ENCODE data around the gene DOLPP1.
A peak's percentile ranks its signal among the peaks of the same experiment; 100 is the strongest.
"Not testable (repeated sequence)": the region's sequence is repeated elsewhere in the genome, so short reads cannot be mapped to it uniquely, and the experiment has no call there.

DOLPP1 gene

GRCh38 chr9:129121483-129121882 lies 40.6 kb downstream of the DOLPP1 start:
- H3K27ac ChIP-seq (ENCODE audit: low read depth, low read length), result no peak overlapping the region

GRCh38 chr9:129122133-129122532 lies 41.2 kb downstream of the DOLPP1 start:
- no peak overlapping the region for H3K27ac ChIP-seq (ENCODE audit: low read depth, low read length)
- H3K4me3 ChIP-seq (ENCODE audit: low read depth, low read length), result no peak overlapping the region
- H3K36me3 ChIP-seq (ENCODE audit: control insufficient read depth, insufficient read depth, low read length), result peaks cover 40% of the 10 kb centered on the region
- no peak overlapping the region for H3K9ac ChIP-seq (ENCODE audit: low read depth, low read length)
- H3K9me3 ChIP-seq (ENCODE audit: control insufficient read depth, insufficient read depth, low read length), result no peaks in the 10 kb centered on the region
- no peaks in the 10 kb centered on the region for H3K27me3 ChIP-seq (ENCODE audit: control insufficient read depth, insufficient read depth, low read length)
- H3K4me1 ChIP-seq (ENCODE audit: control insufficient read depth, insufficient read depth, low read length), result peaks cover 13% of the 10 kb centered on the region

More at GRCh38 chr9:129121483-129121882, 40.6 kb downstream of the DOLPP1 start:
- Histone ChIP-seq H3K9me3 (ENCODE audit: control insufficient read depth, insufficient read depth, low read length) (no peaks in the 10 kb centered on the region), H3K27me3 (ENCODE audit: control insufficient read depth, insufficient read depth, low read length) (no peaks in the 10 kb centered on the region), H3K4me1 (ENCODE audit: control insufficient read depth, insufficient read depth, low read length) (peaks cover 7% of the 10 kb centered on the region), H3K4me3 (ENCODE audit: low read depth, low read length) (no peak overlapping the region), H3K9ac (ENCODE audit: low read depth, low read length) (no peak overlapping the region), H3K36me3 (ENCODE audit: control insufficient read depth, insufficient read depth, low read length) (peaks cover 40% of the 10 kb centered on the region)

DNA sequence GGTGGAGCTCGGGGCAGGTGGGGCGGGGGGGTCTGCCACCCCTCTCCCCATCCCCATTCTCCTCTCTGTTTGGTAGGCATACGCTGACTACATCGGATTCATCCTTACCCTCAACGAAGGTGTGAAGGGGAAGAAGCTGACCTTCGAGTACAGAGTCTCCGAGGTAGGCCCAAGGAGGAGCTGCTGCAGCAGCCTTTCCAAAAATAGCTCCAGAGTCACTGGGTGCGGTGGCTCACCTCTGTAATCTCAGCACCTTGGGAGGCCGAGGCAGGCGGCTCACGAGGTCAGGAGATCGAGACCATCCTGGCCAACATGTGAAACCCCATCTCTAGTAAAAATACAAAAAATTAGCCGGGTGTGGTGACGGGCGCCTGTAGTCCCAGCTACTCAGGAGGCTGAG lies 42.1 kb downstream of the DOLPP1 start:
- H3K4me3 ChIP-seq (ENCODE audit: low read depth, low read length); H3K9ac ChIP-seq (ENCODE audit: low read depth, low read length); H3K27me3 ChIP-seq (ENCODE audit: control insufficient read depth, insufficient read depth, low read length); H3K27ac ChIP-seq (ENCODE audit: low read depth, low read length); H3K9me3 ChIP-seq (ENCODE audit: control insufficient read depth, insufficient read depth, low read length): not testable (repeated sequence)
- H3K4me1 ChIP-seq (ENCODE audit: control insufficient read depth, insufficient read depth, low read length), result peaks cover 20% of the 10 kb centered on the region
- H3K36me3 ChIP-seq (ENCODE audit: control insufficient read depth, insufficient read depth, low read length), result peaks cover 46% of the 10 kb centered on the region

GRCh38 chr9:129124506-129125069 lies 43.7 kb downstream of the DOLPP1 start:
- H3K27me3 ChIP-seq (ENCODE audit: control insufficient read depth, insufficient read depth, low read length), result no peaks in the 10 kb centered on the region
- no peak overlapping the region for H3K9ac ChIP-seq (ENCODE audit: low read depth, low read length)
- no peak overlapping the region for H3K4me3 ChIP-seq (ENCODE audit: low read depth, low read length)
- peaks cover 55% of the 10 kb centered on the region for H3K36me3 ChIP-seq (ENCODE audit: control insufficient read depth, insufficient read depth, low read length)
- H3K4me1 ChIP-seq (ENCODE audit: control insufficient read depth, insufficient read depth, low read length), result peaks cover 20% of the 10 kb centered on the region
- H3K9me3 ChIP-seq (ENCODE audit: control insufficient read depth, insufficient read depth, low read length), result no peaks in the 10 kb centered on the region
- H3K27ac ChIP-seq (ENCODE audit: low read depth, low read length), result no peak overlapping the region

DNA sequence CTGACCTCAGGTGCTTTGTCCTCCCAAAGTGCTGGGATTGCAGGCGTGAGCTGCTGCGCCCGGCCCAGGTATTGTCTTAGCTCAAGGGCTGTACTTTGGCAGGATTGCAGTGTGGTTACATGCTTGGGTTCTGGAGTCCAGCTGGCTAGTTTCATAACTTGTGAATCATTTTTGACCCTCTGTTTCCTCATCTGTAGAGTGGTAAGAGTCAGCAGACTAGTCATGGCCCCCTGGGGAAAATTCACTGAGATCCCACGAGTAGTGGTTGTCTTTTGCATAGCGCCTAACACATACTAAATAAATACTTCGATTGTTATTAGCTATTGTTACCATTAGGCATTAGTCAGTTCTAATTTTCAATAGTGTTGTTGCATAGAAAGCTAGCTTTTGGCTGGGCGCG lies 44.6 kb downstream of the DOLPP1 start:
- Histone ChIP-seq H3K4me3 (ENCODE audit: low read depth, low read length) (no peak overlapping the region), H3K27me3 (ENCODE audit: control insufficient read depth, insufficient read depth, low read length) (no peaks in the 10 kb centered on the region), H3K4me1 (ENCODE audit: control insufficient read depth, insufficient read depth, low read length) (peaks cover 20% of the 10 kb centered on the region), H3K9ac (ENCODE audit: low read depth, low read length) (no peak overlapping the region), H3K27ac (ENCODE audit: low read depth, low read length) (no peak overlapping the region), H3K36me3 (ENCODE audit: control insufficient read depth, insufficient read depth, low read length) (peaks cover 64% of the 10 kb centered on the region), H3K9me3 (ENCODE audit: control insufficient read depth, insufficient read depth, low read length) (no peaks in the 10 kb centered on the region)

- Histone ChIP-seq H3K9me3 (ENCODE audit: control insufficient read depth, insufficient read depth, low read length) (no peaks in the 10 kb centered on the region), H3K36me3 (ENCODE audit: control insufficient read depth, insufficient read depth, low read length) (peaks cover 55% of the 10 kb centered on the region), H3K4me3 (ENCODE audit: low read depth, low read length) (no peak overlapping the region), H3K27ac (ENCODE audit: low read depth, low read length) (peak overlapping the region; percentile 82), H3K27me3 (ENCODE audit: control insufficient read depth, insufficient read depth, low read length) (no peaks in the 10 kb centered on the region), H3K4me1 (ENCODE audit: control insufficient read depth, insufficient read depth, low read length) (peaks cover 20% of the 10 kb centered on the region), H3K9ac (ENCODE audit: low read depth, low read length) (no peak overlapping the region; the same call in 1 of the 2 replicates)
Measured at GRCh38 chr9:129126749-129127618, 46.1 kb downstream of the DOLPP1 start.

- Histone ChIP-seq H3K27ac (ENCODE audit: low read depth, low read length) (no peak overlapping the region), H3K27me3 (ENCODE audit: control insufficient read depth, insufficient read depth, low read length) (no peaks in the 10 kb centered on the region), H3K36me3 (ENCODE audit: control insufficient read depth, insufficient read depth, low read length) (peaks cover 59% of the 10 kb centered on the region), H3K4me1 (ENCODE audit: control insufficient read depth, insufficient read depth, low read length) (peaks cover 20% of the 10 kb centered on the region), H3K9me3 (ENCODE audit: control insufficient read depth, insufficient read depth, low read length) (no peaks in the 10 kb centered on the region), H3K4me3 (ENCODE audit: low read depth, low read length) (no peak overlapping the region), H3K9ac (ENCODE audit: low read depth, low read length) (no peak overlapping the region)
Measured at GRCh38 chr9:129128689-129129088, 47.8 kb downstream of the DOLPP1 start.

GRCh38 chr9:129130271-129130670 lies 49.4 kb downstream of the DOLPP1 start:
- Histone ChIP-seq H3K36me3 (ENCODE audit: control insufficient read depth, insufficient read depth, low read length) (peaks cover 60% of the 10 kb centered on the region), H3K4me1 (ENCODE audit: control insufficient read depth, insufficient read depth, low read length) (peaks cover 20% of the 10 kb centered on the region)
- not testable (repeated sequence) for H3K9me3 ChIP-seq (ENCODE audit: control insufficient read depth, insufficient read depth, low read length); H3K4me3 ChIP-seq (ENCODE audit: low read depth, low read length); H3K27ac ChIP-seq (ENCODE audit: low read depth, low read length); H3K27me3 ChIP-seq (ENCODE audit: control insufficient read depth, insufficient read depth, low read length); H3K9ac ChIP-seq (ENCODE audit: low read depth, low read length)

- Histone ChIP-seq H3K36me3 (ENCODE audit: control insufficient read depth, insufficient read depth, low read length) (peaks cover 62% of the 10 kb centered on the region), H3K9me3 (ENCODE audit: control insufficient read depth, insufficient read depth, low read length) (no peaks in the 10 kb centered on the region), H3K27ac (ENCODE audit: low read depth, low read length) (no peak overlapping the region)
Measured at GRCh38 chr9:129130791-129131190, 49.9 kb downstream of the DOLPP1 start.

DNA sequence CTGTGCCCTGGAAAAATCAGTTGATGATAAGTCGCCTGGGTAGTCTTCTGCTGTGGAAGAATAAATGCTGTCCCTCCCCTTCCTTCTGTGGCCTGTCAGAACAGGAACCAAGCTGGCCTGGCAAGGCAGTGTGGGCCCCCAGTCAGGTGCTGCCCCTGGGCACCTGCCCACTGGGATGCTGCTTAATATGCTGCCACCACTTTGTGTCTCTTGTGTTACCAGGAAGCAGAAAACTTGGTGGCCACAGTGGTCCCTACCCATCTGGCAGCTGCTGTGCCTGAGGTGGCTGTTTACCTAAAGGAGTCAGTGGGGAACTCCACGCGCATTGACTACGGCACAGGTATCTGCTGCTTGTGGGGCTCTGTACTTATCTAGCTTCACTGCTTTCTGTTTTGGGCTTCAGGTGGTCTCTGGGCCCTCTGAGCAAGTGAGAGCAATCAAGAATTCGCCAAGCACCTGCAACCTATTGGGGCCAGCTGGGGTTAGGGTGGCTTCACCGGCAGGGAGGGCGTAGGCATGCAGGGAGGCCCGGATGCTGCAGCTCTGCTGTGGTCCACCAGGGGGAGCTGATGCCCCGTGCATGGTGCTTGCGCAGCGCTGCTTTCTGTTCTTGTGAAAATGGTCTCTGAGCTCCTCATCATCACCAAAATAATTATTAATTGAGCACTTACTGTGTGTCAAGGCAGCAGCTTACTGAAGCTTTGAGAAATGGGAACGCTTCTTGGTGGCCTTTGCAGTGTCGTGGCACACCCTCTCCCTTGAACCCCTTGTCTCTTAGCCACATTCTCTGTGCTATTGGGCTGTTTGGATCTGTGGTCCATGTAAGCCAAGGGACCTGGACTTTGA lies 50.6 kb downstream of the DOLPP1 start:
- no peak overlapping the region for H3K27ac ChIP-seq (ENCODE audit: low read depth, low read length)
- no peak overlapping the region for H3K4me3 ChIP-seq (ENCODE audit: low read depth, low read length)
- H3K9ac ChIP-seq (ENCODE audit: low read depth, low read length), result no peak overlapping the region
- H3K9me3 ChIP-seq (ENCODE audit: control insufficient read depth, insufficient read depth, low read length), result no peaks in the 10 kb centered on the region
- peaks cover 13% of the 10 kb centered on the region for H3K4me1 ChIP-seq (ENCODE audit: control insufficient read depth, insufficient read depth, low read length)
- H3K36me3 ChIP-seq (ENCODE audit: control insufficient read depth, insufficient read depth, low read length), result peaks cover 67% of the 10 kb centered on the region
- no peaks in the 10 kb centered on the region for H3K27me3 ChIP-seq (ENCODE audit: control insufficient read depth, insufficient read depth, low read length)

More at GRCh38 chr9:129130791-129131190, 49.9 kb downstream of the DOLPP1 start:
- no peak overlapping the region for H3K9ac ChIP-seq (ENCODE audit: low read depth, low read length)
- H3K4me1 ChIP-seq (ENCODE audit: control insufficient read depth, insufficient read depth, low read length), result peaks cover 16% of the 10 kb centered on the region
- no peaks in the 10 kb centered on the region for H3K27me3 ChIP-seq (ENCODE audit: control insufficient read depth, insufficient read depth, low read length)
- H3K4me3 ChIP-seq (ENCODE audit: low read depth, low read length), result no peak overlapping the region

Measured in HUES48 (cell line).